ENCODE measurements around the gene PARP12.

DNA sequence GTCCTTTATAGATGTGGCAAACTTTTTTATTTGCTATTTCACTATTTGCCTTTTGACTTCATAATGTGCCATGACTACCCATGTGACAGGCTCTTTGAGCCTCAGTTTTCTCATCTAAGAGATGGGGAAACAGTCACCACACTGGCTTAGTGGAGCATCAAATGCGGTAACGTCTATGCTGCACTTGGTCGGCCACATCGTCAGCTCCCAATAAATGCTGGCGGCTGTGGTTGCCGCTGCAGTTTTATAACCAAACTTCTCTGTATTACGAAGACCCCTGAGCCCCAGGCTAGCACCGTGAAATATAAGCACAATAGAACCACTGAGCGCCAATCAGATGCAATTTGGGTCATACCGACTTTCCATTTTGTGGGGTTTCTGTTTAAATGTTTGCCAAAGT, 56.2 kb downstream of the PARP12 start:
- TF ChIP-seq, protein P1, sequence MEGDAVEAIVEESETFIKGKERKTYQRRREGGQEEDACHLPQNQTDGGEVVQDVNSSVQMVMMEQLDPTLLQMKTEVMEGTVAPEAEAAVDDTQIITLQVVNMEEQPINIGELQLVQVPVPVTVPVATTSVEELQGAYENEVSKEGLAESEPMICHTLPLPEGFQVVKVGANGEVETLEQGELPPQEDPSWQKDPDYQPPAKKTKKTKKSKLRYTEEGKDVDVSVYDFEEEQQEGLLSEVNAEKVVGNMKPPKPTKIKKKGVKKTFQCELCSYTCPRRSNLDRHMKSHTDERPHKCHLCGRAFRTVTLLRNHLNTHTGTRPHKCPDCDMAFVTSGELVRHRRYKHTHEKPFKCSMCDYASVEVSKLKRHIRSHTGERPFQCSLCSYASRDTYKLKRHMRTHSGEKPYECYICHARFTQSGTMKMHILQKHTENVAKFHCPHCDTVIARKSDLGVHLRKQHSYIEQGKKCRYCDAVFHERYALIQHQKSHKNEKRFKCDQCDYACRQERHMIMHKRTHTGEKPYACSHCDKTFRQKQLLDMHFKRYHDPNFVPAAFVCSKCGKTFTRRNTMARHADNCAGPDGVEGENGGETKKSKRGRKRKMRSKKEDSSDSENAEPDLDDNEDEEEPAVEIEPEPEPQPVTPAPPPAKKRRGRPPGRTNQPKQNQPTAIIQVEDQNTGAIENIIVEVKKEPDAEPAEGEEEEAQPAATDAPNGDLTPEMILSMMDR (IDR thresholded peaks at IDR 0.05 in 8 of 11, conservative IDR thresholded peaks at IDR 0.05 in 3 of 11), result no peak
- no peak for TF ChIP-seq POLR2A (IDR thresholded peaks at IDR 0.05)
